HepG2 (cell line): ENCODE measurements around the gene MFSD2B. TPM values are rescaled to one million over a fixed set of nuclear protein-coding genes. Genes with fewer than 3 reads are reported as not detected.

Source experiments
- ARNTL ChIP-seq: sonication (generic); formaldehyde crosslinking; IDR thresholded peaks from 2 replicates; pipeline ENCODE4 v1.4.0; 2020; ENCODE audit warnings: mild to moderate bottlenecking, missing genetic modification reagents
- SOX6 ChIP-seq, 2 experiments: fragments of 450-650 bp in 1 of 2; sonication (generic) in 1 of 2; formaldehyde crosslinking in 1 of 2; IDR thresholded peaks; 2 replicates each; pipeline versions ENCODE4 v1.4.0 to v1.6.1; 2017 to 2020; ENCODE audit warnings: antibody characterized with exemption in 1 of 2, mild to moderate bottlenecking in 1 of 2, missing genetic modification reagents in 1 of 2
- polyA plus RNA-seq, 8 experiments: library from polyadenylated mRNA; depleted of rRNA in 3 of 8; stranded (reverse) in 7 of 8; unstranded in 1 of 8; fragments of >200 nt; fragmentation: Illumina TruSeq in 4 of 8; extraction: Trizol in 4 of 8; gene quantifications; 2 replicates each; pipeline versions ENCODE4 v1.2.1 to v1.2.3, GENCODE V29; 2011 to 2016; ENCODE audit warnings: low read depth in 4 of 8, missing spikeins in 1 of 8, mixed read lengths in 1 of 8; ENCODE audit not compliant: insufficient read depth in 1 of 8
- total RNA-seq, 5 experiments: library from RNA; depleted of rRNA; stranded (reverse); fragments of >200 nt; fragmentation: Illumina TruSeq; extraction: Trizol; gene quantifications; 2 replicates each; pipeline ENCODE4 v1.2.3, GENCODE V29; 2016; ENCODE audit warnings: low read depth in 1 of 5
- TF ChIP-seq, protein P1 (sequence below): sonication (generic); formaldehyde crosslinking; IDR thresholded peaks from 2 replicates; pipeline ENCODE4 v1.4.0; 2020; ENCODE audit warnings: missing genetic modification reagents
- TF ChIP-seq, protein P2 (sequence below): sonication (generic); formaldehyde crosslinking; IDR thresholded peaks from 2 replicates; pipeline ENCODE4 v1.8.0; 2022; ENCODE audit warnings: mild to moderate bottlenecking, missing genetic modification reagents, moderate library complexity
- TF ChIP-seq, protein P3 (sequence below): sonication (generic); formaldehyde crosslinking; conservative IDR thresholded peaks from 2 replicates; pipeline ENCODE4 v1.4.0; 2020; ENCODE audit warnings: missing genetic modification reagents
- TF ChIP-seq, protein P4 (sequence below): sonication (generic); formaldehyde crosslinking; IDR thresholded peaks from 2 replicates; pipeline ENCODE4 v1.4.0; 2020; ENCODE audit warnings: missing genetic modification reagents

MFSD2B gene
- total and polyA plus RNA-seq, 2 of the 13 experiments (the other 11 are each of a cell fraction or from before 2014, with no cell fraction given) = 0.21 to 0.93 TPM

DNA sequence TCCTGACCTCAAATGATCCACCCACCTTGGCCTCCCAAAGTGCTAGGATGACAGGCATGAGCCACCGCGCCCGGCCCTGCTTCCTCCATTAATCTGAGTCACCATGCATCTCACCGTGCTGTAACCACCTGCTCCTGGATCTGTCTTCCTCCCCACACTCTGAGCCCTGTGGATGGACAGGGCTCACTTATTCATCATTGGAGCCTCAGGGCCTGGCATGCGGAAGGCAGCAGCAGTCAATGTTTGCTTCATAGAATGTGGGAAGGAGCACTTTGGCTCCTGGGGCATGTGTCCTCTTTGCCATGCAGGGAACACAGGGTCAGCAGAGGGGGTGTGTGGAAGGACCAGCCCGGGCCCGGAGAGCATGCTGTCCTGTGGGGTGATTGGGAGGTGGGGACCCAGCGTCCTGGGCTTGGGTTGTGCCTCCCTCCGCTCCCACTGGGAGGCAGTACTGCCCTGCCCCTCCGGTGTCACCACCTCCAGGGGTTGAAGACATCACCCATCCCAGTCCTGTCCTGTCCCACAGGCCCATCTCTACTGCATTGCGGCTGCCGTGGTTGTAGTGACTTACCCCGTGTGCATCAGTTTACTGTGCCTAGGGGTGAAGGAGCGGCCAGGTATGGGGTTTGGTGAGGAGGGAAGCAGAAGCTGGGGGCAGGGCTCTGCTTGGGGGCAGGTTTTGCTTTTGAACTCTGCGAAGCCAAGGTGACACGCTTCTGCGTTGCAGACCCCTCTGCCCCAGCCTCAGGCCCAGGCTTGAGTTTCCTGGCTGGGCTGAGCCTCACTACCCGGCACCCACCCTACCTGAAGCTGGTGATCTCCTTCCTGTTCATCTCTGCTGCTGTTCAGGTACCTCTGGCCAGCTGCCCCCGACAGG lies 11.5 kb downstream of the MFSD2B start (continued):
- TF ChIP-seq, protein P1, sequence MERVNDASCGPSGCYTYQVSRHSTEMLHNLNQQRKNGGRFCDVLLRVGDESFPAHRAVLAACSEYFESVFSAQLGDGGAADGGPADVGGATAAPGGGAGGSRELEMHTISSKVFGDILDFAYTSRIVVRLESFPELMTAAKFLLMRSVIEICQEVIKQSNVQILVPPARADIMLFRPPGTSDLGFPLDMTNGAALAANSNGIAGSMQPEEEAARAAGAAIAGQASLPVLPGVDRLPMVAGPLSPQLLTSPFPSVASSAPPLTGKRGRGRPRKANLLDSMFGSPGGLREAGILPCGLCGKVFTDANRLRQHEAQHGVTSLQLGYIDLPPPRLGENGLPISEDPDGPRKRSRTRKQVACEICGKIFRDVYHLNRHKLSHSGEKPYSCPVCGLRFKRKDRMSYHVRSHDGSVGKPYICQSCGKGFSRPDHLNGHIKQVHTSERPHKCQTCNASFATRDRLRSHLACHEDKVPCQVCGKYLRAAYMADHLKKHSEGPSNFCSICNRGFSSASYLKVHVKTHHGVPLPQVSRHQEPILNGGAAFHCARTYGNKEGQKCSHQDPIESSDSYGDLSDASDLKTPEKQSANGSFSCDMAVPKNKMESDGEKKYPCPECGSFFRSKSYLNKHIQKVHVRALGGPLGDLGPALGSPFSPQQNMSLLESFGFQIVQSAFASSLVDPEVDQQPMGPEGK = peak; percentile 32; the same call in 1 of the 2 replicates
- TF ChIP-seq, protein P2, sequence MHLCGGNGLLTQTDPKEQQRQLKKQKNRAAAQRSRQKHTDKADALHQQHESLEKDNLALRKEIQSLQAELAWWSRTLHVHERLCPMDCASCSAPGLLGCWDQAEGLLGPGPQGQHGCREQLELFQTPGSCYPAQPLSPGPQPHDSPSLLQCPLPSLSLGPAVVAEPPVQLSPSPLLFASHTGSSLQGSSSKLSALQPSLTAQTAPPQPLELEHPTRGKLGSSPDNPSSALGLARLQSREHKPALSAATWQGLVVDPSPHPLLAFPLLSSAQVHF (CRISPR knock-in tag) = no peak
- TF ChIP-seq SOX6 (IDR thresholded peaks at IDR 0.05) (no peak), SOX6 (CRISPR knock-in tag; IDR thresholded peaks at IDR 0.05) (peak; percentile 42; the same call in 1 of the 2 replicates), ARNTL (CRISPR knock-in tag) (no peak)
- TF ChIP-seq, protein P3, sequence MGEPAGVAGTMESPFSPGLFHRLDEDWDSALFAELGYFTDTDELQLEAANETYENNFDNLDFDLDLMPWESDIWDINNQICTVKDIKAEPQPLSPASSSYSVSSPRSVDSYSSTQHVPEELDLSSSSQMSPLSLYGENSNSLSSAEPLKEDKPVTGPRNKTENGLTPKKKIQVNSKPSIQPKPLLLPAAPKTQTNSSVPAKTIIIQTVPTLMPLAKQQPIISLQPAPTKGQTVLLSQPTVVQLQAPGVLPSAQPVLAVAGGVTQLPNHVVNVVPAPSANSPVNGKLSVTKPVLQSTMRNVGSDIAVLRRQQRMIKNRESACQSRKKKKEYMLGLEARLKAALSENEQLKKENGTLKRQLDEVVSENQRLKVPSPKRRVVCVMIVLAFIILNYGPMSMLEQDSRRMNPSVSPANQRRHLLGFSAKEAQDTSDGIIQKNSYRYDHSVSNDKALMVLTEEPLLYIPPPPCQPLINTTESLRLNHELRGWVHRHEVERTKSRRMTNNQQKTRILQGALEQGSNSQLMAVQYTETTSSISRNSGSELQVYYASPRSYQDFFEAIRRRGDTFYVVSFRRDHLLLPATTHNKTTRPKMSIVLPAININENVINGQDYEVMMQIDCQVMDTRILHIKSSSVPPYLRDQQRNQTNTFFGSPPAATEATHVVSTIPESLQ (CRISPR knock-in tag) = no peak
- TF ChIP-seq, protein P4, sequence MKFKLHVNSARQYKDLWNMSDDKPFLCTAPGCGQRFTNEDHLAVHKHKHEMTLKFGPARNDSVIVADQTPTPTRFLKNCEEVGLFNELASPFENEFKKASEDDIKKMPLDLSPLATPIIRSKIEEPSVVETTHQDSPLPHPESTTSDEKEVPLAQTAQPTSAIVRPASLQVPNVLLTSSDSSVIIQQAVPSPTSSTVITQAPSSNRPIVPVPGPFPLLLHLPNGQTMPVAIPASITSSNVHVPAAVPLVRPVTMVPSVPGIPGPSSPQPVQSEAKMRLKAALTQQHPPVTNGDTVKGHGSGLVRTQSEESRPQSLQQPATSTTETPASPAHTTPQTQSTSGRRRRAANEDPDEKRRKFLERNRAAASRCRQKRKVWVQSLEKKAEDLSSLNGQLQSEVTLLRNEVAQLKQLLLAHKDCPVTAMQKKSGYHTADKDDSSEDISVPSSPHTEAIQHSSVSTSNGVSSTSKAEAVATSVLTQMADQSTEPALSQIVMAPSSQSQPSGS (CRISPR knock-in tag) = peak; percentile 33; the same call in 1 of the 2 replicates
